PC-3 (cell line): ENCODE measurements around the gene ANKS1A. TPM values are rescaled to one million over a fixed set of nuclear protein-coding genes. Genes with fewer than 3 reads are reported as not detected.

ENCODE experiments used
- ATAC-seq: fragments of 200-7000 bp; cut with Tn5 transposase; 2 replicates; pipeline ENCODE4 v1.9.1; 2020; ENCODE audit warnings: mild to moderate bottlenecking, moderate library complexity
- BruUV-seq: library from RNA; stranded (reverse); fragments of 400-500 nt; replicated peaks from 2 replicates; lab custom pipeline; 2021; lab: Mats Ljungman, UMichigan
- CTCF ChIA-PET: fragments of 300-600 bp; sonication (Branson Sonifier 250); formaldehyde crosslinking; loops from one replicate; lab custom pipeline; 2022; ENCODE audit warnings: antibody characterized with exemption; lab: Charles Lee
- POLR2A ChIA-PET: fragments of 300-600 bp; sonication (Branson Sonifier 250); formaldehyde crosslinking; loops from one replicate; lab custom pipeline; 2022; ENCODE audit warnings: antibody characterized with exemption; ENCODE audit not compliant: unreplicated experiment; lab: Charles Lee
- DNase-seq: peaks from one replicate; pipeline ENCODE4 v3.0.0-alpha.2; 2015
- H2AFZ ChIP-seq: fragments of 300-600 bp; sonication (generic); 2 replicates; pipeline ENCODE4 v1.6.0; 2016; ENCODE audit warnings: antibody characterized with exemption, low read length
- H3F3A ChIP-seq: fragments of 300-600 bp; sonication (generic); one replicate; pipeline ENCODE4 v1.6.0; 2017; ENCODE audit warnings: antibody characterized with exemption, low read length, control low read depth, mild to moderate bottlenecking; ENCODE audit not compliant: unreplicated experiment
- H3K27ac ChIP-seq: fragments of 300-600 bp; sonication (generic); 2 replicates; pipeline ENCODE4 v1.5.1; 2016; ENCODE audit warnings: mild to moderate bottlenecking, low read length
- H3K27me3 ChIP-seq: fragments of 300-600 bp; sonication (generic); 2 replicates; pipeline ENCODE4 v1.6.1; 2016; ENCODE audit warnings: low read length, mixed read lengths
- H3K36me3 ChIP-seq: fragments of 300-600 bp; sonication (generic); 2 replicates; pipeline ENCODE4 v1.6.1; 2016; ENCODE audit warnings: low read depth, mixed run types, low read length, mixed read lengths
- H3K4me1 ChIP-seq: fragments of 300-600 bp; sonication (generic); 2 replicates; pipeline ENCODE4 v1.5.1; 2016; ENCODE audit warnings: low read length; ENCODE audit not compliant: insufficient read depth
- H3K4me2 ChIP-seq: fragments of 300-600 bp; sonication (generic); 2 replicates; pipeline ENCODE4 v1.6.0; 2016; ENCODE audit warnings: low read length
- H3K4me3 ChIP-seq: fragments of 300-600 bp; sonication (generic); 2 replicates; pipeline ENCODE4 v1.5.1; 2016; ENCODE audit warnings: mild to moderate bottlenecking, low read length, mixed read lengths
- H3K79me2 ChIP-seq: fragments of 300-600 bp; sonication (generic); 2 replicates; pipeline ENCODE4 v1.6.1; 2017; ENCODE audit warnings: low read length, mixed read lengths
- H3K9ac ChIP-seq: fragments of 300-600 bp; sonication (generic); 2 replicates; pipeline ENCODE4 v1.6.0; 2016; ENCODE audit warnings: mild to moderate bottlenecking, low read length
- H3K9me2 ChIP-seq: fragments of 300-600 bp; sonication (generic); replicated peaks from 2 replicates; pipeline ENCODE4 v1.6.1; 2016; ENCODE audit warnings: mixed run types, low read length, mixed read lengths
- H3K9me3 ChIP-seq: fragments of 300-600 bp; sonication (generic); 2 replicates; pipeline ENCODE4 v1.6.1; 2016; ENCODE audit warnings: low read length, mixed read lengths
- H4K20me1 ChIP-seq: fragments of 300-600 bp; sonication (generic); 2 replicates; pipeline ENCODE4 v1.6.1; 2016; ENCODE audit warnings: low read length, mixed read lengths
- CTCF ChIP-seq: fragments of 300-600 bp; sonication (generic); conservative IDR thresholded peaks from 2 replicates; pipeline ENCODE4 v1.5.1; 2017; ENCODE audit warnings: antibody characterized with exemption, low read depth, mild to moderate bottlenecking, low read length
- EZH2 ChIP-seq: fragments of 300-600 bp; sonication (generic); IDR thresholded peaks from one replicate; pipeline ENCODE4 v1.6.1; 2017; ENCODE audit warnings: antibody characterized with exemption, mild to moderate bottlenecking, low read length; ENCODE audit not compliant: unreplicated experiment
- EZH2phosphoT487 ChIP-seq: fragments of 300-600 bp; sonication (generic); IDR thresholded peaks from 2 replicates; pipeline ENCODE4 v1.6.1; 2018; ENCODE audit warnings: mild to moderate bottlenecking, antibody characterized with exemption, low read length, borderline replicate concordance
- intact Hi-C: fragments of 100-400 bp; cut with micrococcal nuclease; formaldehyde crosslinking; loops from 2 replicates; pipeline ENCODE4 v1.9.0; 2023
- total RNA-seq: library from RNA; depleted of rRNA; stranded (reverse); fragments of >200 nt; gene quantifications from 2 replicates; pipeline ENCODE4 v1.2.3, GENCODE V29; 2014

Gene ANKS1A
- total RNA-seq, 1 experiment from 2014 or later: 18.8 TPM

GRCh38 chr6:35084511-35085203 lies 195.6 kb downstream of the ANKS1A start:
- POLR2A ChIA-PET: no interaction called here

GRCh38 chr6:35085359-35086281 lies 196.6 kb downstream of the ANKS1A start:
- no peak overlapping the region for H3K4me2 ChIP-seq
- peaks cover 4% of the 10 kb centered on the region; the same call in 1 of the 2 replicates for H3K36me3 ChIP-seq
- no peaks in the 10 kb centered on the region for H3K27me3 ChIP-seq
- ChIA-PET POLR2A (no interaction called here), CTCF (no interaction called here)
- TF ChIP-seq CTCF: no peak
- TF ChIP-seq EZH2: no peak
- no peak for TF ChIP-seq EZH2phosphoT487
- H2AFZ ChIP-seq: no peak overlapping the region
- H3K4me1 ChIP-seq: no peaks in the 10 kb centered on the region
- no peak for DNase-seq
- H3K9me2 ChIP-seq: no peaks in the 10 kb centered on the region
- no peak overlapping the region for H3K9ac ChIP-seq
- no peak overlapping the region for H3K27ac ChIP-seq
- no peaks in the 10 kb centered on the region for H3K9me3 ChIP-seq
- no TSS peak for BruUV-seq
- no peaks in the 10 kb centered on the region for H4K20me1 ChIP-seq
- ATAC-seq: no peak
- no peaks in the 10 kb centered on the region for H3K79me2 ChIP-seq
- no peaks in the 10 kb centered on the region for H3F3A ChIP-seq
- intact Hi-C loops: no loop called here
- H3K4me3 ChIP-seq: no peak overlapping the region

More at GRCh38 chr6:35084511-35085203, 195.6 kb downstream of the ANKS1A start:
- Histone ChIP-seq H3K79me2 (no peaks in the 10 kb centered on the region), H3K27ac (no peak overlapping the region), H3F3A (no peaks in the 10 kb centered on the region), H3K36me3 (peaks cover 4% of the 10 kb centered on the region; the same call in 1 of the 2 replicates), H4K20me1 (no peaks in the 10 kb centered on the region), H3K4me1 (no peaks in the 10 kb centered on the region), H3K4me3 (no peak overlapping the region), H3K9ac (no peak overlapping the region), H3K27me3 (no peaks in the 10 kb centered on the region), H2AFZ (no peak overlapping the region), H3K4me2 (no peak overlapping the region), H3K9me2 (no peaks in the 10 kb centered on the region), H3K9me3 (no peaks in the 10 kb centered on the region)
- CTCF ChIA-PET: no interaction called here
- TF ChIP-seq EZH2phosphoT487 (no peak), CTCF (no peak), EZH2 (no peak)
- intact Hi-C loops: no loop called here
- DNase-seq (no peak), ATAC-seq (no peak)
- no TSS peak for BruUV-seq

- Histone ChIP-seq H4K20me1 (no peaks in the 10 kb centered on the region), H3K4me2 (no peak overlapping the region), H3K27me3 (no peaks in the 10 kb centered on the region), H3K36me3 (peaks cover 4% of the 10 kb centered on the region; the same call in 1 of the 2 replicates), H3K79me2 (no peaks in the 10 kb centered on the region), H3K4me1 (no peaks in the 10 kb centered on the region), H3K27ac (no peak overlapping the region), H3K9me3 (no peaks in the 10 kb centered on the region), H3K9ac (no peak overlapping the region), H3F3A (no peaks in the 10 kb centered on the region), H3K4me3 (no peak overlapping the region), H3K9me2 (no peaks in the 10 kb centered on the region), H2AFZ (no peak overlapping the region)
- intact Hi-C loops: no loop called here
- BruUV-seq: no TSS peak
- TF ChIP-seq EZH2phosphoT487: no peak
- no peak for TF ChIP-seq EZH2
- TF ChIP-seq CTCF: no peak
- ChIA-PET CTCF (no interaction called here), POLR2A (no interaction called here)
- DNase-seq (no peak), ATAC-seq (no peak)
These were observed 197.2 kb downstream of the ANKS1A start for GRCh38 chr6:35086282-35086632.
